COLO668 (cell line): Measurements from ENCODE around the gene HNRNPUL2.
A peak's percentile ranks its signal among the peaks of the same experiment; 100 is the strongest.

Experiments used
- DNase-seq: peaks from one replicate; lab custom pipeline; 2025; ENCODE audit not compliant: unreplicated experiment; lab: John Stamatoyannopoulos, UW

The HNRNPUL2 gene

DNA sequence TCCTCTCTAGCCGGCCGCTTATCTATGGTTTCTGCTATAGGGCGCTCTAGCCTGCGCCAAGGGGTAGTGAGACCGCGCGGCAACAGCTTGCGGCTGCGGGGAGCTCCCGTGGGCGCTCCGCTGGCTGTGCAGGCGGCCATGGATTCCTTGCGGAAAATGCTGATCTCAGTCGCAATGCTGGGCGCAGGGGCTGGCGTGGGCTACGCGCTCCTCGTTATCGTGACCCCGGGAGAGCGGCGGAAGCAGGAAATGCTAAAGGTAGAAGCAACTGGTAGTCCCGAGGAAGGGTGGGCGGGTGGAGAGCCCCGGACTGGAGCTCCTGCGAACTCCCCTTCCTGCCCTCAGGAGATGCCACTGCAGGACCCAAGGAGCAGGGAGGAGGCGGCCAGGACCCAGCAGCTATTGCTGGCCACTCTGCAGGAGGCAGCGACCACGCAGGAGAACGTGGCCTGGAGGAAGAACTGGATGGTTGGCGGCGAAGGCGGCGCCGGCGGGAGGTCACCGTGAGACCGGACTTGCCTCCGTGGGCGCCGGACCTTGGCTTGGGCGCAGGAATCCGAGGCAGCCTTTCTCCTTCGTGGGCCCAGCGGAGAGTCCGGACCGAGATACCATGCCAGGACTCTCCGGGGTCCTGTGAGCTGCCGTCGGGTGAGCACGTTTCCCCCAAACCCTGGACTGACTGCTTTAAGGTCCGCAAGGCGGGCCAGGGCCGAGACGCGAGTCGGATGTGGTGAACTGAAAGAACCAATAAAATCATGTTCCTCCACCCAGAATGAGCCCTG, 55.5 kb downstream of the HNRNPUL2 start, which contains the start of the genes LBHD1 and UQCC3:
Gene LBHD1 (minus strand): TSS at position 660 of the 782 bp plus-strand sequence. CDS start 2,236 bp downstream, outside the sequence.
Gene UQCC3 (plus strand): TSS at position 66 of the 782 bp plus-strand sequence. CDS start 73 bp downstream, at position 139.
- peak; percentile 86 for DNase-seq

DNA sequence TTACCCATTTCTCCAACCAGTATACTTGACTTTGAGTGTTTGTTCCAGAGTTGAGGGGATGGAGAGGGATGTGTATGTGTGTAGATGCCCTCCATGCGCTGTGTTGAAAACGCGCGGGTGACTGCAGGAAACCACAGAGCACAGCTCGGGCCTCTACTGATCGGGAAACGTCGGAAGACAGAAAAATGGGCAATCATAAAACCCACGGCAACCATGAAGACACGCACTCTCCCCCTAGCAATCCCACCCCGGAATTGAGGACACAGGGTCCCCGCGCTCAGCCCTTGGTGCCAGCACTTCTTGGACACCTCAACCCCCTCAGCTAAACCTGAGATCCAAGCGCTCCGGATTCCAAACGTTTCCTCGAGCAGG, 56.0 kb downstream of the HNRNPUL2 start:
- DNase-seq = peak; percentile 66

DNA sequence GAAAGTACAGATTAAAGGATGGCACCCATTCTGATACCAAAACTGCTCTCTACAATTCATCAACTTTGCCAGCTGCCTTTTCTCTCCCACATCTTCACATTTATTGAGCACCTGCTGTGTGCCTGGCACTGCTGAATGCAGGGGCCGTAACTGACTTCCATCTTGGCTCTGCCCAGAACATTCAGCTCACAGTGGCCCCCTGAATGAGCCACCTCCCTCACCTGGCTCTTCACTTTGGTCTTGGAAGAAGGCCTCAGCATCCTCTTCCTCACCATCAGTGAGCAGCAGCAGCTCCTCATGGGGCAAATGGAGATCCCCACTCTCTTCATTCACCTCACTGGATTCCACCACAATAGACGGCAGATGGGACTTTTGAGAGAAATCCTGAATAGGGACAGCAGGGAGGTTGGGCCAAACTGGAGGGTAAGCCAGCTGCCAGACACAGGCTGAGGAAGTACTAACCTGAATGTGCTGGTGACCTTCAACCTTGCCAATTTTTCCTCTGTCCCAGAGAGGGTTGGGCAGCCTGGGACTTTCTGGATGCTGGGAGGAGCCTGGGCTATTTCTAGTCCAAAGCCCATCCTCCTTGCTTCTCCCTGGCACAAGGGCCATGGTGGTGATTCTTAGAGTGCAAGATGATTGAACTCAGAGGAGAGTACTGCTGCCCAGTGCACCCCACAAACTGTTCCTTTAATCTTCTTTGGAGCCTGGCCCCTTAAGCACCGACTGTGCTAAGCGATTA, 57.7 kb downstream of the HNRNPUL2 start:
- no peak for DNase-seq

- no peak for DNase-seq
Observed at GRCh38 chr11:62667460-62667859, 59.8 kb downstream of the HNRNPUL2 start.

- DNase-seq = no peak
Observed at GRCh38 chr11:62666259-62666926, 60.9 kb downstream of the HNRNPUL2 start.

GRCh38 chr11:62665599-62666258, 61.5 kb downstream of the HNRNPUL2 start:
- DNase-seq = peak; percentile 51

DNA sequence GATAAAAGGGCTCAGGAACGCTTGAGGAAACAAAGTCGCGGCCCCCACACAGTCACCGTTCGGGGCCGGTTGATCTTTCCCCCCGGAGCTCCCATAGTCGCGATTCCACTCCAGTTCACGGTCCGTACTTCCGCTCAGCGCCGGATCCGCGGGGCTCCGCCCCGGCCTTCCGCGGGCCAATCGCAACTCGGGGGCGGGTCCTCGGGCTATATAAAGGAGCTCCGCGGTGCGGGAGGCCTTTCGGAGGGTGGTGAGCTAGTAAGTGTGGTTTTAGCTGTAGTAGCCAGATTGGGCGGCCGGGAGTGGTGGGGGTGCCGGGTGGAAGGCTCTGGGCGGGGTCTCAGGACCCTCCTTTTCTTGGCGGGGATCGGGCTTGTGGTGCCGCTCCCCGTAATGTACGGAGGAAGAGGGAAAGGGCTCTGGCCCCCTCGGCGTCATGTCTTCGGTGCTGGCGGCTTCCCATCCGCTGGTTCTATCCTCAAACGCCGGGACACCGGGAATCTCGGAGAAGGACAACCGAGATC, 62.1 kb downstream of the HNRNPUL2 start, which contains the start of the genes C11orf98 and CSKMT:
Gene C11orf98 (minus strand): TSS at position 136 of the 524 bp plus-strand sequence. CDS start 41 bp downstream, at position 95.
Gene CSKMT (plus strand): TSS at position 238 of the 524 bp plus-strand sequence. CDS start 568 bp downstream, outside the sequence.
- DNase-seq = peak; percentile 92

- DNase-seq = peak; percentile 60
Observed at GRCh38 chr11:62664405-62665074, 62.7 kb downstream of the HNRNPUL2 start.
